Smooth muscle cell (in vitro differentiated cells): Measurements from ENCODE around the gene SLX4IP. TPM values are rescaled to one million over a fixed set of nuclear protein-coding genes. Genes with fewer than 3 reads are reported as not detected.
A peak's percentile ranks its signal among the peaks of the same experiment; 100 is the strongest.

Source experiments
- DNase-seq: peaks from one replicate; lab custom pipeline; 2025; ENCODE audit not compliant: unreplicated experiment; lab: John Stamatoyannopoulos, UW
- H2AFZ ChIP-seq: fragments of 200-600 bp; sonication (generic); 2 replicates; pipeline ENCODE4 v1.6.0; 2016; ENCODE audit warnings: antibody characterized with exemption, low read depth, mild to moderate bottlenecking
- H3F3A ChIP-seq: fragments of 200-600 bp; sonication (generic); 2 replicates; pipeline ENCODE4 v1.6.0; 2017; ENCODE audit warnings: antibody characterized with exemption, low read depth
- H3K27ac ChIP-seq: fragments of 200-600 bp; sonication (generic); 2 replicates; pipeline ENCODE4 v1.5.1; 2016; ENCODE audit warnings: low read depth, mild to moderate bottlenecking
- H3K27me3 ChIP-seq: fragments of 200-600 bp; sonication (generic); 2 replicates; pipeline ENCODE4 v1.6.1; 2016; ENCODE audit warnings: low read depth, mild to moderate bottlenecking
- H3K36me3 ChIP-seq: fragments of 200-600 bp; sonication (generic); 2 replicates; pipeline ENCODE4 v1.5.1; 2016; ENCODE audit warnings: low read depth
- H3K4me1 ChIP-seq: fragments of 200-600 bp; sonication (generic); 2 replicates; pipeline ENCODE4 v1.5.1; 2016; ENCODE audit warnings: low read depth
- H3K4me2 ChIP-seq: fragments of 200-600 bp; sonication (generic); 2 replicates; pipeline ENCODE4 v1.6.0; 2016; ENCODE audit warnings: mild to moderate bottlenecking
- H3K4me3 ChIP-seq: fragments of 200-600 bp; sonication (generic); 2 replicates; pipeline ENCODE4 v1.5.1; 2016; ENCODE audit warnings: mild to moderate bottlenecking
- H3K79me2 ChIP-seq: fragments of 200-600 bp; sonication (generic); 2 replicates; pipeline ENCODE4 v1.6.0; 2016; ENCODE audit warnings: low read depth, mild to moderate bottlenecking
- H3K9ac ChIP-seq: fragments of 200-600 bp; sonication (generic); 2 replicates; pipeline ENCODE4 v1.6.0; 2016; ENCODE audit warnings: low read depth
- H3K9me3 ChIP-seq: fragments of 200-600 bp; sonication (generic); replicated peaks from 2 replicates; pipeline ENCODE4 v1.5.1; 2016; ENCODE audit warnings: low read depth
- H4K20me1 ChIP-seq: fragments of 200-600 bp; sonication (generic); 2 replicates; pipeline ENCODE4 v1.6.0; 2016; ENCODE audit warnings: low read depth
- CTCF ChIP-seq: fragments of 200-600 bp; sonication (generic); IDR thresholded peaks from 2 replicates; pipeline ENCODE4 v1.5.1; 2017; ENCODE audit warnings: borderline replicate concordance, mild to moderate bottlenecking, antibody characterized with exemption; ENCODE audit not compliant: insufficient read depth, poor library complexity, severe bottlenecking
- WGBS: methylation state at CpG from one replicate; pipeline ENCODE4 v1.1.7; 2016; ENCODE audit warnings: low lambda C conversion rate; 5-methylcytosine and 5-hydroxymethylcytosine counted together
- polyA plus RNA-seq: library from polyadenylated mRNA; unstranded; fragments of >200 nt; fragmentation: Nextera tagmentation; extraction: Ambion mirVana; gene quantifications from 2 replicates; pipeline ENCODE4 v1.2.1, GENCODE V29; 2016
- total RNA-seq: library from RNA; depleted of rRNA; stranded (reverse); fragments of >200 nt; gene quantifications from 2 replicates; pipeline ENCODE4 v1.2.3, GENCODE V29; 2014

The SLX4IP gene
- total and polyA plus RNA-seq, 2 experiments from 2014 or later: 1.2 to 6.2 TPM

DNA sequence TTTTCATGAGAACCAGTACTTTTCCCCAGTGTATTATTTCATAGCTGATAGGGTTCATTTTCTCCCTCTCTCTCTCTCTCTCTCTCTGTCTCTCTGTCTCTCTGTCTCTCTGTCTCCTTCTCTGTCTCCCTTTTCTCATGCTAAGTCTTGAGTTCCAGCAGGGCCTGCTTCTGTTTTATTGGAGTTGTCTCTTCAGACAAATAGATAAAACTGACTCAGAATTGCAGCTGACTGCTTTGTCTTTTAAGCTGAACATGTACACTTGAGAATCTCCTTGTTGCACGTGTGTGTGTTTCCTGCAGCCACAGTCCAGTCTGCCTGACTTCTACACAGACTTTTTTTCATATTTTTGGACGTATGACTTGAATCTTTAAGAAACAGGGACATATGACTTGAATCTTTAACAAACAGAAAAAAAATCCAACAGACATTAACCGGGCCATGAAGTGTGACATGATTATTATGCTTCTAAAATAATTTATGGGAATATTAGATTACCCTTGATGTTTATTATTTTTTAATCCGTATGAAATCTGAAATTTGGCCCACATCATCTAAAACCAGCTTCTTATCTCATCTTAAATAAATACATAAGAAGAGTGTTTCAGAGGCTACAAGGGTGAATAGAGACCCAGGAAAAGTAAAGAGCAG is 167.2 kb downstream of the SLX4IP start:
- no peaks in the 10 kb centered on the region for H3K79me2 ChIP-seq
- H4K20me1 ChIP-seq: no peaks in the 10 kb centered on the region
- peak overlapping the region; percentile 38 for H3K27ac ChIP-seq
- DNase-seq: no peak
- TF ChIP-seq CTCF: no peak
- peaks cover 32% of the 10 kb centered on the region for H3K4me1 ChIP-seq
- no peak overlapping the region for H2AFZ ChIP-seq
- no peaks in the 10 kb centered on the region for H3K9me3 ChIP-seq
- H3K9ac ChIP-seq: no peak overlapping the region
- peaks cover 13% of the 10 kb centered on the region for H3F3A ChIP-seq
- H3K36me3 ChIP-seq: no peaks in the 10 kb centered on the region
- H3K4me3 ChIP-seq: no peak overlapping the region
- H3K27me3 ChIP-seq: no peaks in the 10 kb centered on the region
- no peak overlapping the region for H3K4me2 ChIP-seq
- WGBS: 57% methylated on average over 4 of the region's 4 CpGs

DNA sequence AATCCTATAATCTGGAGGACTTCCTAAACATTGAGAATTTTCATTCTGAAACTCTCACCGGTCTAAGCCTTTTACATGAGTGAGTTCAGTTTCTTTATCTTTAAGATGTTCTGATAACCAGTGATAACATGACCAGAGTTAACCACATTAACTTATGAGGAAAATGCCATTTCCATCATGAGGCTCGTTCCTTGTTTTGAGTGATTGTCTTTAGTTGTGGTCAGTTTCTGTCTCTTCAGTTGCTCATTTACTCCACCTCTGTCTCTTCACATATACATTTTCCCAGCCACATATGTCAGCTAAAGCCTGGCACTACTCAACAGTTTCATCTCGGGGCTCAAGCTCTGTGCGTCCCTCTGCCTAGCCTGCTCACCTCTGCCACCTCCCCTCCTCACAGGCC is 168.3 kb downstream of the SLX4IP start:
- peaks cover 11% of the 10 kb centered on the region for H3F3A ChIP-seq
- H3K4me2 ChIP-seq: peak overlapping the region; percentile 66
- H3K4me3 ChIP-seq: no peak overlapping the region
- no peak overlapping the region for H3K9ac ChIP-seq
- no peaks in the 10 kb centered on the region for H3K36me3 ChIP-seq
- WGBS: 32% methylated on average over 4 of the region's 4 CpGs
- H3K4me1 ChIP-seq: peaks cover 32% of the 10 kb centered on the region
- no peaks in the 10 kb centered on the region for H4K20me1 ChIP-seq
- H3K79me2 ChIP-seq: no peaks in the 10 kb centered on the region
- no peak for DNase-seq
- TF ChIP-seq CTCF: no peak
- no peaks in the 10 kb centered on the region for H3K9me3 ChIP-seq
- H3K27me3 ChIP-seq: no peaks in the 10 kb centered on the region
- H3K27ac ChIP-seq: peak overlapping the region; percentile 81
- no peak overlapping the region for H2AFZ ChIP-seq

DNA sequence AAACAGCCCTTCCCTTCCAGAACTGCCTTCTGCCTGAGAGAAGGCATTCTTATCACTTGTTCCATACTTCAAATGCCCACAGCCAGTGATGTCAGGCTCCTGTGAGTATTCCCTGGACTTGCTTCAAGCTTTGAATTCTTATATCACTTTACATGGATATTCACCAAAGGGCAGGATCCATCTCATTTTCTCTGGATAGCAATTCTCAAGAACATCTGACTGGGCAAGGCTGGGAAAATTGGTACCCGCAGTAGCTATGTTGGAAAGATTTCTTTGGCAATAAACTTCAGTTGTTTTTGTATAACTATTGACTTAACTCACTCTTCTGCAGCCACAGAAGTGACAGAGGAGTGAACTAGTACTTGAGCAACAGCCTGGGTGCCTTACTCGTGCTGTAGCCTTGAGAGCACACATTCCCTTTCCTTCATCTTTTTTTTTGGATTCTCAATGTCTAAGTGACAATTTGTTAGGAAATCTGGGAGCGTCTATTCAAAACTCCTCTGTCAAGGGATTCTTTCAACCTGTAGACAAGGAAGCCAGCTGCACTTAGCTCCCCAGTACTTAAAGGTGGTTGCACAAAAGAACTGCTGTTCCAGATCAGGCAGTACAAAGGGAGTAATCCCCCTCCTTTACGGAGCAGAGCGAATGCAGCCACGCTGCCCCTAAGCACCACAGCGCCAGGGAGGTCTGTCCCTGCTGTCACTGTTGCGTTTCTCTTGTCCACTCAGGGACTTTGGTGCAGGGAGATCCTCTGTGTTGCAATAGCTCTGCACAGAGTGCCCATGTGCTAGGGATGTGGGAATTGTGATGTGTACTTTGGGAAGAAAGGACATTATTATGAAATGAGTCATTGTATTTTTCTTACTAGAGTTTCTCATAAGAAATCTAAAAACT is 169.1 kb downstream of the SLX4IP start:
- no peak for TF ChIP-seq CTCF
- Histone ChIP-seq H3K9me3 (no peaks in the 10 kb centered on the region), H3K9ac (no peak overlapping the region), H3K79me2 (no peaks in the 10 kb centered on the region), H3K4me1 (peaks cover 32% of the 10 kb centered on the region), H3K27me3 (no peaks in the 10 kb centered on the region), H3K36me3 (no peaks in the 10 kb centered on the region), H2AFZ (no peak overlapping the region), H3K4me2 (peak overlapping the region; percentile 66), H3K27ac (peak overlapping the region; percentile 81), H3F3A (peaks cover 9% of the 10 kb centered on the region), H4K20me1 (no peaks in the 10 kb centered on the region), H3K4me3 (no peak overlapping the region)
- no peak for DNase-seq
- WGBS: 41% methylated on average over 8 of the region's 8 CpGs
